HL-60 (cell line): ENCODE measurements around the gene C1orf105.

Source experiments
- CTCF ChIP-seq: IDR thresholded peaks from one replicate; pipeline ENCODE4 v1.5.1; 2011; ENCODE audit warnings: low read length, control low read depth, inconsistent platforms; ENCODE audit not compliant: insufficient read depth
- GABPA ChIP-seq: IDR thresholded peaks from 2 replicates; pipeline ENCODE4 v1.6.1; 2012; ENCODE audit warnings: low read depth
- POLR2AphosphoS5 ChIP-seq: IDR thresholded peaks from 2 replicates; pipeline ENCODE4 v1.6.1; 2012; ENCODE audit warnings: low read depth
- SPI1 ChIP-seq: IDR thresholded peaks from 2 replicates; pipeline ENCODE4 v1.6.1; 2012; ENCODE audit warnings: low read depth, mild to moderate bottlenecking, borderline replicate concordance
- TF ChIP-seq, protein P1 (sequence below): IDR thresholded peaks from 2 replicates; pipeline ENCODE4 v1.6.1; 2012; ENCODE audit warnings: low read depth; ENCODE audit not compliant: insufficient replicate concordance

- TF ChIP-seq CTCF, result no peak
- no peak for TF ChIP-seq POLR2AphosphoS5
- TF ChIP-seq, protein P1, sequence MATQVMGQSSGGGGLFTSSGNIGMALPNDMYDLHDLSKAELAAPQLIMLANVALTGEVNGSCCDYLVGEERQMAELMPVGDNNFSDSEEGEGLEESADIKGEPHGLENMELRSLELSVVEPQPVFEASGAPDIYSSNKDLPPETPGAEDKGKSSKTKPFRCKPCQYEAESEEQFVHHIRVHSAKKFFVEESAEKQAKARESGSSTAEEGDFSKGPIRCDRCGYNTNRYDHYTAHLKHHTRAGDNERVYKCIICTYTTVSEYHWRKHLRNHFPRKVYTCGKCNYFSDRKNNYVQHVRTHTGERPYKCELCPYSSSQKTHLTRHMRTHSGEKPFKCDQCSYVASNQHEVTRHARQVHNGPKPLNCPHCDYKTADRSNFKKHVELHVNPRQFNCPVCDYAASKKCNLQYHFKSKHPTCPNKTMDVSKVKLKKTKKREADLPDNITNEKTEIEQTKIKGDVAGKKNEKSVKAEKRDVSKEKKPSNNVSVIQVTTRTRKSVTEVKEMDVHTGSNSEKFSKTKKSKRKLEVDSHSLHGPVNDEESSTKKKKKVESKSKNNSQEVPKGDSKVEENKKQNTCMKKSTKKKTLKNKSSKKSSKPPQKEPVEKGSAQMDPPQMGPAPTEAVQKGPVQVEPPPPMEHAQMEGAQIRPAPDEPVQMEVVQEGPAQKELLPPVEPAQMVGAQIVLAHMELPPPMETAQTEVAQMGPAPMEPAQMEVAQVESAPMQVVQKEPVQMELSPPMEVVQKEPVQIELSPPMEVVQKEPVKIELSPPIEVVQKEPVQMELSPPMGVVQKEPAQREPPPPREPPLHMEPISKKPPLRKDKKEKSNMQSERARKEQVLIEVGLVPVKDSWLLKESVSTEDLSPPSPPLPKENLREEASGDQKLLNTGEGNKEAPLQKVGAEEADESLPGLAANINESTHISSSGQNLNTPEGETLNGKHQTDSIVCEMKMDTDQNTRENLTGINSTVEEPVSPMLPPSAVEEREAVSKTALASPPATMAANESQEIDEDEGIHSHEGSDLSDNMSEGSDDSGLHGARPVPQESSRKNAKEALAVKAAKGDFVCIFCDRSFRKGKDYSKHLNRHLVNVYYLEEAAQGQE, result no peak
- TF ChIP-seq GABPA, result no peak
- no peak for TF ChIP-seq SPI1
These were observed 32.2 kb downstream of the C1orf105 start for GRCh38 chr1:172452536-172453152.
